ENCODE measurements around the gene ARID1A.

Gene ARID1A

DNA sequence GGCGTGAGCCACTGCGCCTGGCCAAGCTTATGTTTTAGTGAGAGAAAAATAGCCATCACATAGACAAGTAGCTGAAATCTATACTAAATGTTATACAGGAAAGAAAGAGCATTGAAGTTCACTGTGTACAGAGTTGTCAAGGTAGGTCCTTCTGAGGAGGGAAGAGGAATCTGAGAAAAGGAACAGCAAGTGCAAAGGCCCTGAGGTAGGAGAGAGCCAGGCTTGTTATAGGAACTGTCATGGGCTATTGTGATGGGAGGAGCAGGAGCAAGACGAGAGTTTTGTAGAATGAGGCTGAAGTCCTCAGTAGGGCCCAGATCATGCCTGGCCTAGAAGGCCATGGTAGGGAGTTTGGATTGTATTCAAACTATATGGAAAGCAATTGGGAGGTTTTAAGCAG lies 135.2 kb downstream of the ARID1A start:
- DNase-seq, result no peak
